ENCODE results near the gene MRI1. TPM values are rescaled to one million over a fixed set of nuclear protein-coding genes. Genes with fewer than 3 reads are reported as not detected.
A peak's percentile ranks its signal among the peaks of the same experiment; 100 is the strongest.

Gene MRI1
- total RNA-seq, 1 donor = 27.2 TPM

DNA sequence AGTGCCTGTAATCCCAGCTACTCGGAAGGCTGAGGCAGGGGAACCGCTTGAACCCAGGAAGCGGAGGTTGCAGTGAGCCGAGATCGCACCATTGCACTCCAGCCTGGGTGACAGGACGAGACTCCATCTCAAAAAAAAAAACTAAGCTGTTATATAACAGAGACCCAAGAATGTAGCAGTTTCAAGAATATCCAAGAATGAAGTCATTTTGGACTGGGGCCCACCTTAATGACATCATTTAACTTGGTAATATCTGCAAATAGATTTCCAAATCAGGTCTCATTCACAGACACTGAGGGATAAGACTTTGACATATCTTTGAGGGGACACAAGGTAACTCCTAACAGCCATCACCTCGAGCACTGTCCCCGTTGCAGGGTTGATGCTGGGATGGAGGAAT lies 36.5 kb upstream of the MRI1 start:
- TF ChIP-seq, protein P1, sequence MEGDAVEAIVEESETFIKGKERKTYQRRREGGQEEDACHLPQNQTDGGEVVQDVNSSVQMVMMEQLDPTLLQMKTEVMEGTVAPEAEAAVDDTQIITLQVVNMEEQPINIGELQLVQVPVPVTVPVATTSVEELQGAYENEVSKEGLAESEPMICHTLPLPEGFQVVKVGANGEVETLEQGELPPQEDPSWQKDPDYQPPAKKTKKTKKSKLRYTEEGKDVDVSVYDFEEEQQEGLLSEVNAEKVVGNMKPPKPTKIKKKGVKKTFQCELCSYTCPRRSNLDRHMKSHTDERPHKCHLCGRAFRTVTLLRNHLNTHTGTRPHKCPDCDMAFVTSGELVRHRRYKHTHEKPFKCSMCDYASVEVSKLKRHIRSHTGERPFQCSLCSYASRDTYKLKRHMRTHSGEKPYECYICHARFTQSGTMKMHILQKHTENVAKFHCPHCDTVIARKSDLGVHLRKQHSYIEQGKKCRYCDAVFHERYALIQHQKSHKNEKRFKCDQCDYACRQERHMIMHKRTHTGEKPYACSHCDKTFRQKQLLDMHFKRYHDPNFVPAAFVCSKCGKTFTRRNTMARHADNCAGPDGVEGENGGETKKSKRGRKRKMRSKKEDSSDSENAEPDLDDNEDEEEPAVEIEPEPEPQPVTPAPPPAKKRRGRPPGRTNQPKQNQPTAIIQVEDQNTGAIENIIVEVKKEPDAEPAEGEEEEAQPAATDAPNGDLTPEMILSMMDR (IDR thresholded peaks at IDR 0.05; ENCODE audit: insufficient read depth, low read depth, low read length) = no peak
- no peak overlapping the region for H3K4me3 ChIP-seq (ENCODE audit: low read depth, low read length)
- no peak for DNase-seq (ENCODE audit: low read depth)

DNA sequence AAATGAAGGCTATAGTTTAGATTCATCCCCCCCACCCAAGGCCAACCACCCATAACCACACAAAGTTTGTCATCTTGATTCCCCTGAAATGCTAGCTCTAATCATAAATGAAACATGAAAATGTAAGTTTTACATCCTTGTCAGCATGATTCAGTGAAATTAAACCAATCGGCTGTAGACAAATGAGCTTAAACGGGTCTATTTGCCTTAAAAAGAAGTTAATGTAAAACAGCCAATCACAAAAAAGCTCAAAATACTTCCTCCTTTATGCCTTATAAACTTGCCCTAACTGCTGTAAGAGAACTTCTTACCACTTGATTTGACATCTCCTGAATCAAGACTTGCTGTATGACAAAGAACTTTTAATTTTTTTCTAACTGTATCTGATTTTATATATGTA lies 34.5 kb upstream of the MRI1 start:
- TF ChIP-seq, protein P1 (IDR thresholded peaks at IDR 0.05; ENCODE audit: insufficient read depth, low read depth, low read length) = no peak
- DNase-seq (ENCODE audit: low read depth) = no peak
- H3K4me3 ChIP-seq (ENCODE audit: low read depth, low read length) = no peak overlapping the region

DNA sequence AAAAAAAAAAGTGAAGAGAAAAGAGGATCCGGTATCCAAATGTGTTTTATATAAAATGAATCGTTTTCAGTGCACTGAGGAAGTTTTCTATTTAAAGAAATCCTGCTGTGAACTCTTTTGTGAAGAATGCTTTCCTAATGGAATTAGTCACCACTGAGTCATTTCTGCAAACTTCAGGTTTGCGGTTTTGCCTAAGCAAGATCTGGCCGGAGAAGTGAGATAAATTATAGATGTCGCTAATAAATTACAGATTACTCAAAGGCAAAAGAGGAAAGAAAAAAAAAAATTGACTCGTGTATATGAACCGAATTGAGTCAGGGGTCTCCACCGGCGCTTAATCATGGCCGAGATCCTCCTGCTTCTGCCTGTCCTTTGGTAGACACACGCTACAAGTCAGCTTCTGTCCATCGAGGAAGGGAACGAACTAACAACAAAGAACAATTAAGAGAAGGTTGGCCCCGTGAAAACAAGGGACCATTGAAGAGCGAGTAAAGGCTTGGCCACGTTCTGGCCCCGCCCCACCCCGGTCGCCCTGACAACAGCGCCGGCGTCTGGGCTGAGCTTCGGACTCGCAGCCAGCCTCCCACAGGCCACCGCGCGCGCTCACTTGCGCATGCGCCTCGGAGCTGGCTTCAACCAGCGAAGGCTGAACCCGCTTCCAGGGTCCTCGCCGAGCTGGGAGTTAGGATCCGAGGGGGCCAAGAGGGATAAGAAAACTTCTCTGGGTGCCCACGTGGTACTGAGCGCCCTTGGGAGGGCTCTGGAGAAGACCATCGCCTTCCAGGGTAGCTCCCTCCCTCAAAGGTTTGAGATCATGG lies 33.0 kb upstream of the MRI1 start:
- H3K4me3 ChIP-seq (ENCODE audit: low read depth, low read length) = peak overlapping the region; percentile 79
- DNase-seq (ENCODE audit: low read depth) = peak; percentile 97
- TF ChIP-seq, protein P1 (IDR thresholded peaks at IDR 0.05; ENCODE audit: insufficient read depth, low read depth, low read length) = no peak

DNA sequence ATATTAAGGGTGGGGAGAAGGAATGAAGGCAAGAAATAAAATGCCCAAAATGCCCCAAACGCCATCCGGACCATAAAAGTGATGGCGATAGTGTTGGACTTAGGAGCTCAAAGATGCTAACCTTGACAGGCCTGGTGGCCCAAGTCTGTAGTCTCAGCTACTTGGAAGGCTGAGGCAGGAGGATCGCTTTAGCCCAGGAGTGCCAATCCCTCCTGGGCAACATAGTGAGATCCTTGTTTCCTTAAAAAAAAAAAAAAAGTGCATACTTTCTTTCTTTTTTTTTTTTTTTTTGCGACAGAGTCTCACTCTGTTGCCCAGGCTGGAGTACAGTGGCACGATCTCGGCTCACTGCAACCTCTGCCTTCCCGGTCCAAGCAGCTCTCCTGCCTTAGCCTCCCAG lies 32.0 kb upstream of the MRI1 start:
- TF ChIP-seq, protein P1 (IDR thresholded peaks at IDR 0.05; ENCODE audit: insufficient read depth, low read depth, low read length) = no peak
- H3K4me3 ChIP-seq (ENCODE audit: low read depth, low read length) = peak overlapping the region; percentile 79
- DNase-seq (ENCODE audit: low read depth) = no peak

DNA sequence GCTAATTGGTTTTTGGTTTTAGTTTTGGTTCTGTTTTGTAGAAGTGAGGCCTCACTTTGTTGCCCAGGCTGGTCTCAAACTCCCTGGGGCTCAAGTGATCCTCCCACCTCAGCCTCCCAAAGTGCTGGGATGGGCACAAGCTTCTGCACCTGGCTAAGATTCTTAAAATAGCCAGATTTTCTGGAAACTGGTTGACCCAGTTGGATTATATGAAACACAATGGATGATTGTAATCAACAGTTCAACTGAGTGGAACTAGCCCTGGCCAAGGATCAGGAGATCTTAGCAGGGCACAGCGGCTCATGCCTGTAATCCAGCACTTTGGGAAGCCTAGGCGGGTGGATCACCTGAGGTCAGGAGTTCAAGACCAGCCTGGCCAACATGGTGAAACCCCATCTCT lies 29.6 kb upstream of the MRI1 start:
- TF ChIP-seq, protein P1 (IDR thresholded peaks at IDR 0.05; ENCODE audit: insufficient read depth, low read depth, low read length) = no peak
- no peak for DNase-seq (ENCODE audit: low read depth)
- no peak overlapping the region for H3K4me3 ChIP-seq (ENCODE audit: low read depth, low read length)

DNA sequence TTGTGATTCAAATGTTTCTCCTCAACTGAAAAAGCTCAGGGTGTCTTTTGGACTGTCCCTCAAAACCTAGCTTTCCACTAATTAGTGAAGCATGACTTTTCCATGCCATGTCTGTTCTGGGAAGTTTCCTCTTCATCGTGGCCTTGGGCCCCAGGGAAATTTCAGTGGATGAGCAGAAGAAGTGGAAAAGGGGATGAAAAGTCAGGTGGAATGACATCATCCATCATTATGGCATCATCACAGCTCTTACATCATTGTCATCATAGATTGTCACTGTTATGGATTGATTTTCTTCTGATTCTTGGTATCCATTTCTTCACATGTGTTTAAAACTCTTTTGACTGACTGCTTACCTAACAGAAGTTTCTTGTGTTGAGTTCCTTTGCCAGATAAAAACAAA lies 26.2 kb upstream of the MRI1 start:
- DNase-seq (ENCODE audit: low read depth) = no peak
- H3K4me3 ChIP-seq (ENCODE audit: low read depth, low read length) = no peak overlapping the region
- TF ChIP-seq, protein P1 (IDR thresholded peaks at IDR 0.05; ENCODE audit: insufficient read depth, low read depth, low read length) = no peak

DNA sequence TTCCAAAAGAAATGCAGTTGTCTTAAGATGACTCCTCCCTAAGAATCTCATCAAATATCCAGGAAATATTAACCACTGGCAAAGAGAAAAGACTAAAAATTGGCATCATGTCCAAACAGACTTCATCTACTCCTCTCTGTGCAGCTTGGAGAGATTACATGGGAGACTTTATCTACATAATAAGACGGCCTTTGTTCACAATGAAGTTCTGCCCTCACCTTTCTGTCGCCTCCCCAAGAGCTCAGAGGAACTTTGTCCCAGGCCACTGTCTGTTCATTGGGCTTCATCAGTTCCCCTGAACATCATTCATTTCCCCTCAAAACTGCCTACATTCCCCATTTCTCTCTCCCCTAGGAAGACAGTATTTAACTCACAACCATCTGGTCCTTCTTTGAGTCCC lies 22.4 kb upstream of the MRI1 start:
- DNase-seq (ENCODE audit: low read depth) = no peak
- no peak overlapping the region for H3K4me3 ChIP-seq (ENCODE audit: low read depth, low read length)
- TF ChIP-seq, protein P1 (IDR thresholded peaks at IDR 0.05; ENCODE audit: insufficient read depth, low read depth, low read length) = no peak
